Testis (tissue), 2 donors: ENCODE measurements around the gene SMYD3.

Experiments used
- CTCF ChIP-seq, 3 experiments: fragments of 450-650 bp in 2 of 3; fragments of 200-600 bp in 1 of 3; sonication (generic) in 1 of 3; IDR thresholded peaks; one replicate each; pipeline ENCODE4 v1.5.1; 2016 to 2019; ENCODE audit warnings: antibody characterized with exemption in 3 of 3, mild to moderate bottlenecking in 2 of 3, moderate library complexity in 1 of 3
- POLR2A ChIP-seq: fragments of 450-650 bp; IDR thresholded peaks from one replicate; pipeline ENCODE4 v1.6.1; 2017; ENCODE audit warnings: antibody characterized with exemption, mild to moderate bottlenecking, moderate library complexity

- TF ChIP-seq POLR2A = no peak
- no peak for TF ChIP-seq CTCF (IDR thresholded peaks at IDR 0.05)
Observed at GRCh38 chr1:246355411-246356230, 151.5 kb downstream of the SMYD3 start.
